Karpas-422 (cell line): ENCODE data around the gene CDC42SE2. TPM values are rescaled to one million over a fixed set of nuclear protein-coding genes. Genes with fewer than 3 reads are reported as not detected.

ENCODE experiments used
- DNase-seq: peaks from one replicate; pipeline ENCODE4 v3.0.0-alpha.2; 2015
- H2AFZ ChIP-seq: fragments of 200-600 bp; sonication (generic); 2 replicates; pipeline ENCODE4 v1.6.1; 2014; ENCODE audit warnings: antibody characterized with exemption, low read length, mixed read lengths
- H3K27ac ChIP-seq: fragments of 200-600 bp; sonication (generic); 2 replicates; pipeline ENCODE4 v1.5.1; 2014; ENCODE audit warnings: mild to moderate bottlenecking, low read length, moderate library complexity
- H3K27me3 ChIP-seq: fragments of 200-600 bp; sonication (generic); 2 replicates; pipeline ENCODE4 v1.6.1; 2014; ENCODE audit warnings: low read length, mixed read lengths
- H3K36me3 ChIP-seq: fragments of 200-600 bp; sonication (generic); 2 replicates; pipeline ENCODE4 v1.6.1; 2014; ENCODE audit warnings: low read length, mixed read lengths; ENCODE audit not compliant: insufficient read depth
- H3K4me1 ChIP-seq: fragments of 200-600 bp; sonication (generic); 2 replicates; pipeline ENCODE4 v1.6.1; 2014; ENCODE audit warnings: mild to moderate bottlenecking, low read length, mixed read lengths
- H3K4me2 ChIP-seq: fragments of 200-600 bp; sonication (generic); 2 replicates; pipeline ENCODE4 v1.6.1; 2014; ENCODE audit warnings: low read length, low read depth, mild to moderate bottlenecking; ENCODE audit not compliant: poor library complexity, severe bottlenecking
- H3K4me3 ChIP-seq: fragments of 200-600 bp; sonication (generic); 2 replicates; pipeline ENCODE4 v1.5.1; 2014; ENCODE audit warnings: mild to moderate bottlenecking, antibody characterized with exemption, low read length, mixed read lengths
- H3K79me2 ChIP-seq: fragments of 200-600 bp; sonication (generic); 2 replicates; pipeline ENCODE4 v1.6.1; 2014; ENCODE audit warnings: mild to moderate bottlenecking, low read length, mixed read lengths
- H3K9ac ChIP-seq: fragments of 200-600 bp; sonication (generic); 2 replicates; pipeline ENCODE4 v1.6.0; 2014; ENCODE audit warnings: low read length
- H3K9me2 ChIP-seq: fragments of 200-600 bp; sonication (generic), shearing (Covaris generic); replicated peaks from 2 replicates; pipeline ENCODE4 v1.6.0; 2014; ENCODE audit warnings: mild to moderate bottlenecking, low read length, moderate library complexity; ENCODE audit not compliant: insufficient read depth
- H3K9me3 ChIP-seq: fragments of 300-700, 200-600 bp; sonication (generic); 2 replicates; pipeline ENCODE4 v1.6.1; 2014; ENCODE audit warnings: low read length, mixed read lengths
- H4K20me1 ChIP-seq: fragments of 200-600 bp; sonication (generic); 2 replicates; pipeline ENCODE4 v1.6.1; 2014; ENCODE audit warnings: mild to moderate bottlenecking, antibody characterized with exemption, low read length, low read depth; ENCODE audit not compliant: insufficient read depth
- total RNA-seq: library from RNA; depleted of rRNA; stranded (reverse); fragments of >200 nt; shearing (Covaris generic); gene quantifications from 2 replicates; pipeline ENCODE4 v1.2.3, GENCODE V29; 2014; ENCODE audit warnings: low replicate concordance

The CDC42SE2 gene
- total RNA-seq, 1 experiment from 2014 or later: 143 TPM

DNA sequence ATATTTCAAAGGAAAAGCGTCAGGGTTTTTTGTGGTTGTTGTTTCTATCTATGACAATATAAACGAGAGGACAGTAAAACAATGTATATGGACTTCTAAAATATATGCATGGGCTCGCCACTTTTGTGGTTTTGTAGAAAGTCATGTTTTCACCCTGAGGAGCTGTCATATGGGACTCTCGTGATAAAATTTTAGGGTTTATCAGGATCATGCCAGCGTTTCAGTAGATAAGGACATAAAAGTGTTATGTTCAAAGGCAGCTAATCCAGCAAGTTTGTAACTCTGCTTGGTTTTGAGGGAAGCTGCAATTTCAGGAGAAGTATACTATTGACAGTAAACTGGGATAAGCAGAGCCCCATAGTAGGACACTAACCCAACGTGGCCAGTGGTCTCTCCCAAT lies 120.3 kb downstream of the CDC42SE2 start:
- H3K27me3 ChIP-seq: no peaks in the 10 kb centered on the region
- peaks cover 81% of the 10 kb centered on the region for H3K79me2 ChIP-seq
- H3K4me1 ChIP-seq: peaks cover 29% of the 10 kb centered on the region
- H4K20me1 ChIP-seq: no peaks in the 10 kb centered on the region
- no peak overlapping the region for H3K4me2 ChIP-seq
- H3K4me3 ChIP-seq: no peak overlapping the region
- peaks cover 32% of the 10 kb centered on the region; the same call in 1 of the 2 replicates for H3K36me3 ChIP-seq
- H3K27ac ChIP-seq: no peak overlapping the region
- H3K9me2 ChIP-seq: no peaks in the 10 kb centered on the region
- no peak for DNase-seq
- no peak overlapping the region for H2AFZ ChIP-seq
- no peaks in the 10 kb centered on the region for H3K9me3 ChIP-seq
- H3K9ac ChIP-seq: no peak overlapping the region

DNA sequence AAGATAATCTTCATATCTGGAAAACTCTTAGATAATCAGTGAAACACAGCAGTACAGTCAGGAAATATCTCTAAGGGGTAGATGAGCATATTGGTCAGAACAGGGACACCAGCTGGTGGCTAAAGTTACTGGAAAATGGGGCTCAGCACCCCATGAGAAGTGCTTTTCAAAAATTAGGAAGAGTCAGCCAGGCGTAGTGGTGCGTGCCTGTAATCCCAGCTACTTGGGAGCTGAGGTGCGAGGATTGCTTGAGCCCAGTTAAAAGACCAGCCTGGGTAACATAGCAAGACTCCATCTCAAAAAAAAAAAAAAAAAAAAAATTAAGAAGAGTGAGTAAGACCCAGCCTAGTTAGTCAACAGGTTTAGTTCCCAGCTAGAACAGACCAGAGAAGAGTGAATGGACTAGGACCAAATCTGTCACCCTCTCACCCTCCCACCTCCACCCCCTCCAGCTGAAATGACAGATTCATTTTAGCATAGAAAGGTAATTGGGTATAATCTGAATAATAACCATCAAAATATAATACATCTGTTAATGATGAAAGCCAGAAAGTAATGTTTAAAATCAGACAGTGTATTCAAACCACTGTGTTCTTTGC lies 120.9 kb downstream of the CDC42SE2 start:
- Histone ChIP-seq H3K9ac (no peak overlapping the region), H2AFZ (no peak overlapping the region), H3K4me3 (no peak overlapping the region), H3K9me3 (no peaks in the 10 kb centered on the region), H3K36me3 (peaks cover 37% of the 10 kb centered on the region; the same call in 1 of the 2 replicates), H3K27me3 (no peaks in the 10 kb centered on the region), H3K4me1 (peaks cover 23% of the 10 kb centered on the region), H3K4me2 (no peak overlapping the region), H3K27ac (no peak overlapping the region), H3K9me2 (no peaks in the 10 kb centered on the region), H4K20me1 (no peaks in the 10 kb centered on the region), H3K79me2 (peaks cover 79% of the 10 kb centered on the region)
- DNase-seq: no peak

DNA sequence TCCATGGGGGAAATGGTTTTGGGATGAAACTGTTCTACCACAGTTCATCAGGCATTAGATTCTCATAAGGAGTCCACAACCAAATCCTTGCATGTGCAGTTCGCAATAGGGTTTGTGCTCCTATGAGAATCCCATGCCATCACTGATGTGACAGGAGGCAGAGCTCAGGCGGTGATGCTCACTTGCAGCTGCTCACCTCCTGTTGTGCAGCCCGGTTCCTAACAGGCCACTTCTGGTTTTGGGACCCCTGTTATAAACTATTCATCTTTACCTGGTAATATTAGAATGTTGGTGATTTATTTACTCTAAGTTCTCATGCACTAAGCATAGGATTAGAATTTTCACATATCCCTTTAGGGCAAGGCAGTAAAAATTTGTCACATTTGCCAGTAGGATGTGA lies 122.3 kb downstream of the CDC42SE2 start:
- Histone ChIP-seq H4K20me1 (no peaks in the 10 kb centered on the region), H3K27me3 (no peaks in the 10 kb centered on the region), H3K9ac (no peak overlapping the region), H3K9me3 (no peaks in the 10 kb centered on the region), H3K4me1 (peaks cover 12% of the 10 kb centered on the region), H3K9me2 (no peaks in the 10 kb centered on the region), H3K4me2 (no peak overlapping the region), H3K36me3 (peaks cover 42% of the 10 kb centered on the region; the same call in 1 of the 2 replicates), H3K27ac (no peak overlapping the region), H3K4me3 (no peak overlapping the region), H2AFZ (no peak overlapping the region), H3K79me2 (peaks cover 73% of the 10 kb centered on the region)
- no peak for DNase-seq

DNA sequence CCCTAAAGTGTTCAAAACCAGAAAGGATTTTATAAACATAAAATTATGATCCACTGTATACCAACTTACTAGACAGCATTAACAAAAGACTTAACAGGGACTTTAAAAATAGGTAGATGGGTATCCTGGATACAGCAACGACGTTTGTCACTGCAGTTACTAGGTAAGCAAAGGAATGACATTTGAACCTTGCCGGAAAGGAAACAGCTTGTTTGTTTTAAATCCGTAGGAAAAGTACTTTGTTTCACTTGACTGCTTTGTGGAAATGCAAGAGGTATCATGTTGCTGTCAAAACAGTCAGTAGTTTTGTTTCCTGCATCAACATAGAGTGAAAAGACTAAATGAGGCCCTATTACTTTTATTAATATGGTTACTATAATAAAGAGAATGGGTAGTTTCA lies 122.9 kb downstream of the CDC42SE2 start:
- Histone ChIP-seq H3K27ac (no peak overlapping the region), H3K9ac (no peak overlapping the region), H3K4me3 (no peak overlapping the region), H2AFZ (no peak overlapping the region), H3K27me3 (no peaks in the 10 kb centered on the region), H3K4me2 (no peak overlapping the region), H4K20me1 (no peaks in the 10 kb centered on the region), H3K9me3 (no peaks in the 10 kb centered on the region), H3K36me3 (peaks cover 45% of the 10 kb centered on the region), H3K4me1 (peaks cover 8% of the 10 kb centered on the region), H3K9me2 (no peaks in the 10 kb centered on the region), H3K79me2 (peaks cover 66% of the 10 kb centered on the region)
- DNase-seq: no peak

DNA sequence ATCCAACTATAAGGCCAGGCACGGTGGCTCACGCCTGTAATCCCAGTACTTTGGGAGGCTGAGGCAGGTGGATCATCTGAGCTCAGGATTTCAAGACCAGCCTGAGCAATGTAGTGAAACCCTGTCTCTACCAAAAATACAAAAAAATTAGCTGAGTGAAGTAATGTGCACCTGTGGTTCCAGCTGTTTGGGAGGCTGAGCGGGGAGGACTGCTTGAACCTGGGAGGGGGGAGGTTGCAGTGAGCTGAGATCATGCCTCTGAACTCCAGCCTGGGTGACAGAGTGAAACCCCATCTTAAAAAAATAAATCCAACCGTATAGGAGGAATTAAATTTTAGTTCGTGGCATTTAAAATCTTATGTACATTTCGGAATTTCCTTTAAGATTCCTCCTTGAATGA lies 123.4 kb downstream of the CDC42SE2 start:
- H3K9ac ChIP-seq: no peak overlapping the region
- H3K27me3 ChIP-seq: no peaks in the 10 kb centered on the region
- no peaks in the 10 kb centered on the region for H3K9me2 ChIP-seq
- peaks cover 50% of the 10 kb centered on the region for H3K36me3 ChIP-seq
- no peak for DNase-seq
- no peak overlapping the region for H3K27ac ChIP-seq
- no peak overlapping the region for H3K4me3 ChIP-seq
- no peak overlapping the region for H2AFZ ChIP-seq
- H4K20me1 ChIP-seq: no peaks in the 10 kb centered on the region
- no peaks in the 10 kb centered on the region for H3K9me3 ChIP-seq
- no peak overlapping the region for H3K4me2 ChIP-seq
- peaks cover 61% of the 10 kb centered on the region for H3K79me2 ChIP-seq
- H3K4me1 ChIP-seq: peaks cover 5% of the 10 kb centered on the region

DNA sequence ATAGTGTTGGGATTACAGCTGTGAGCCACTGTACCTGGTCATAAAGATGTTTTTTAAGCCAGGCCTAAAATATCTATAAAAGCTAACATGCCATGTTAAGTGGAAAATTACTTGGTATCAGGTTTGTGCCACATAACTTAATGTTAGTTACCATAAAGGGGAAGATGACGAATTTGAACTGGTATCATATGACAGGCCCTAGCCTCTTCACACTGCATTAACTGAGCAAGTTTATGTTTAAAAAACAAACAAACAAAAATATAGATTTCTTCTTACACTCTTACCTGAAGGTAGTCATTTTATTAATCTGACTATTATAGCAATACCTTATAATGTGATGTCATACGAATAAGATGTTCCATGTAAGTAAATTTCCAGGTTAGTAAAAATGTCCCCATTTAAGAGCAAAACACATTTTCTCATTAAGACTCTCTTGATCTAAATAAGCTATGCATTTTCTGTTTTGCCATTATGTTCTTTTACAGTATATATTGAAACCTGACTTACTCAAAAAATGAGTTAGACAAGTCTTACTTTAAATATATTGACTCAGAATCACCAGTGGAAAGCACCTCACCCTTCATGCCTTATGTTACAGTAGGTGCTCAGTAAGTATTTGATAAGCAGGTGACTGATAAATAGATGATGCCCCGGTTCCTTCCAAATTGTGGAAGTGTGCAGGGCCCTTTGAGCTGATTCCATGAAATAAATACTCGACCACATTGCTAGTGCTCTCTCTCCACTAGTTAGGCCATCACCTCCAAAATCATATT lies 125.4 kb downstream of the CDC42SE2 start:
- Histone ChIP-seq H3K9me3 (no peaks in the 10 kb centered on the region), H2AFZ (no peak overlapping the region), H3K36me3 (peaks cover 65% of the 10 kb centered on the region), H3K9me2 (no peaks in the 10 kb centered on the region), H3K27me3 (no peaks in the 10 kb centered on the region), H3K4me1 (0 out of 2 replicates have a peak, but pooled peaks cover 2% of the 10 kb centered on the region), H3K27ac (no peak overlapping the region), H3K9ac (no peak overlapping the region), H3K4me2 (no peak overlapping the region), H3K79me2 (peaks cover 49% of the 10 kb centered on the region), H3K4me3 (no peak overlapping the region), H4K20me1 (no peaks in the 10 kb centered on the region)
- DNase-seq: no peak

DNA sequence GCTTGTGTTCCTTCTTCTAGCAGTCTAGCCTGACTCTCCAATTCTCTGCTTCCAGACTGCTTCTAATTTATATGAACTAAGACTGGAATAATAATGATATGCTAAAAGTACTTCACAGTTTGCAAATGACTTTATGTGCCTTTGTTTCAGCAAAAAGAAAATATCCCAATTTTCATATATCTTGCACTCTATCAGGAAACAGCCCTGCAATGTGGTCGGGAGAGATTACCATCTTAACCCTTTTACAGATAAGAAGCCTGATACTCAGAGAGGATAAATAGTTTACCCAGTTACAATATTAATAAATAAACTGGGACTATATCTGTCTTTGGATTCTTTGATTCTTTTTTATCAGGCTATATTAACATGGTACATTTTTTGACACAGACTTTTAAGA lies 126.0 kb downstream of the CDC42SE2 start:
- Histone ChIP-seq H3K4me1 (0 out of 2 replicates have a peak, but pooled peaks cover 2% of the 10 kb centered on the region), H3K9ac (no peak overlapping the region), H2AFZ (no peak overlapping the region), H3K27ac (no peak overlapping the region), H3K4me3 (no peak overlapping the region), H3K9me3 (no peaks in the 10 kb centered on the region), H4K20me1 (no peaks in the 10 kb centered on the region), H3K9me2 (no peaks in the 10 kb centered on the region), H3K27me3 (no peaks in the 10 kb centered on the region), H3K79me2 (peaks cover 45% of the 10 kb centered on the region), H3K36me3 (peaks cover 66% of the 10 kb centered on the region), H3K4me2 (no peak overlapping the region)
- no peak for DNase-seq

DNA sequence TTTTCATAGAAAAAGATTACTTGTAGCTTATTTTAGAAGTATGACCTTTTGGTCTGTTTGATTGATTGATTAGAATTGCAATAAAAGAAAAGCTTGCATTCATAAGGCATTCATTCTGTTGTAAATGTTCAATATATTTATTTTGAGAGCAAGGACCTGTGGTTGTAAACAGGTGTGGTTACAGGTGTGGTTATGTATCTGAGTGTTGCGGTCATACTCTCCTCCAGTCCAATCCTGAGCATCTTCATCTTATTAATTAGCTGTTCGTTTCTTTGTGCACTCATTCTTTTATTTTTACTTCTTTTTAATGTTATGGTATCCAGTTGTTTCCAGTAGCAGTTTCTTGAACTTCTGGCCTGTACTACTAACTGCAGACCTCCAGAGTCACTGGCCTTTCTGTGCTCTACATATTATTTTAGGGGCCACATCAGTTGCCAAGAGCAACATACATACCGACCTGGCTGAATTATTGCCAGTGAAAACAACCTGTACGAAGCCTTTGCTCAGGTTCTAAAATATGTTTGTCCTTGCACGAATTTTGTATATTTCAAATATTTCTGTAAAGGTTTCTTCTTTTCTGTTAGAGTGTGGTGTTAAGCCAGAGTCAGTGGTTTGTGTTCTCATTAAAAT lies 128.7 kb downstream of the CDC42SE2 start:
- H2AFZ ChIP-seq: no peak overlapping the region
- H3K4me2 ChIP-seq: no peak overlapping the region
- no peaks in the 10 kb centered on the region for H3K27me3 ChIP-seq
- no peak overlapping the region for H3K27ac ChIP-seq
- no peaks in the 10 kb centered on the region for H3K9me2 ChIP-seq
- H3K36me3 ChIP-seq: peaks cover 64% of the 10 kb centered on the region
- H3K9ac ChIP-seq: no peak overlapping the region
- no peak for DNase-seq
- no peaks in the 10 kb centered on the region for H4K20me1 ChIP-seq
- peaks cover 26% of the 10 kb centered on the region for H3K79me2 ChIP-seq
- H3K4me1 ChIP-seq: 0 out of 2 replicates have a peak, but pooled peaks cover 2% of the 10 kb centered on the region
- H3K4me3 ChIP-seq: no peak overlapping the region
- H3K9me3 ChIP-seq: no peaks in the 10 kb centered on the region
